ENCODE data around the gene LARP4B. TPM values are rescaled to one million over a fixed set of nuclear protein-coding genes. Genes with fewer than 3 reads are reported as not detected.

The LARP4B gene
- total RNA-seq, 4 donors from 2014 or later: 17.4 to 76.8 (median 32.2) TPM

- intact Hi-C loops (cut with DNase I; ENCODE audit: low total_unique reads): no loop called here
- Histone ChIP-seq H3K4me1 (no peaks in the 10 kb centered on the region), H3K4me3 (no peak overlapping the region), H3K27ac (no peak overlapping the region), H3K27me3 (no peaks in the 10 kb centered on the region), H3K36me3 (no peaks in the 10 kb centered on the region), H3K9me3 (no peaks in the 10 kb centered on the region)
- DNase-seq: no peak
- TF ChIP-seq CTCF (IDR thresholded peaks at IDR 0.05) (no peak), POLR2A (IDR thresholded peaks at IDR 0.05) (no peak)
Measured at GRCh38 chr10:816091-816477, 115.4 kb downstream of the LARP4B start.

GRCh38 chr10:815338-816090 lies 116.0 kb downstream of the LARP4B start:
- H3K36me3 ChIP-seq: no peaks in the 10 kb centered on the region
- TF ChIP-seq POLR2A (IDR thresholded peaks at IDR 0.05) (no peak), CTCF (IDR thresholded peaks at IDR 0.05) (no peak)
- H3K27ac ChIP-seq: no peak overlapping the region
- no peaks in the 10 kb centered on the region for H3K4me1 ChIP-seq
- H3K27me3 ChIP-seq: no peaks in the 10 kb centered on the region
- DNase-seq: no peak
- no peak overlapping the region for H3K4me3 ChIP-seq
- intact Hi-C loops (cut with DNase I; ENCODE audit: low total_unique reads): no loop called here
- H3K9me3 ChIP-seq: no peaks in the 10 kb centered on the region

- Histone ChIP-seq H3K4me3 (no peak overlapping the region), H3K27ac (no peak overlapping the region), H3K9me3 (no peaks in the 10 kb centered on the region), H3K4me1 (no peaks in the 10 kb centered on the region), H3K27me3 (no peaks in the 10 kb centered on the region), H3K36me3 (no peaks in the 10 kb centered on the region)
- no peak for TF ChIP-seq POLR2A (IDR thresholded peaks at IDR 0.05)
- no peak for TF ChIP-seq CTCF (IDR thresholded peaks at IDR 0.05)
- intact Hi-C loops (cut with DNase I; ENCODE audit: low total_unique reads): no loop called here
- no peak for DNase-seq
Measured at GRCh38 chr10:814536-815302, 116.8 kb downstream of the LARP4B start.

GRCh38 chr10:813286-813685 lies 118.2 kb downstream of the LARP4B start:
- no peak overlapping the region for H3K27ac ChIP-seq
- no peaks in the 10 kb centered on the region for H3K36me3 ChIP-seq
- no peak overlapping the region for H3K4me3 ChIP-seq
- H3K27me3 ChIP-seq: no peaks in the 10 kb centered on the region
- intact Hi-C loops (cut with DNase I; ENCODE audit: low total_unique reads): no loop called here
- TF ChIP-seq POLR2A (IDR thresholded peaks at IDR 0.05) (no peak), CTCF (IDR thresholded peaks at IDR 0.05) (no peak)
- no peaks in the 10 kb centered on the region for H3K9me3 ChIP-seq
- H3K4me1 ChIP-seq: no peaks in the 10 kb centered on the region
- DNase-seq: no peak

GRCh38 chr10:812787-813186 lies 118.7 kb downstream of the LARP4B start:
- Histone ChIP-seq H3K36me3 (no peaks in the 10 kb centered on the region), H3K9me3 (no peaks in the 10 kb centered on the region), H3K4me3 (no peak overlapping the region), H3K27ac (no peak overlapping the region), H3K4me1 (no peaks in the 10 kb centered on the region), H3K27me3 (no peaks in the 10 kb centered on the region)
- intact Hi-C loops (cut with DNase I; ENCODE audit: low total_unique reads): no loop called here
- TF ChIP-seq CTCF (IDR thresholded peaks at IDR 0.05) (no peak), POLR2A (IDR thresholded peaks at IDR 0.05) (no peak)
- DNase-seq: no peak

All from uterus (tissue), 4 donors.